Vagina (tissue), 2 donors: ENCODE measurements around the gene STAB2. TPM values are rescaled to one million over a fixed set of nuclear protein-coding genes. Genes with fewer than 3 reads are reported as not detected.

ENCODE experiments used
- DNase-seq, 2 donors: peaks; one replicate each; pipeline ENCODE4 v3.0.0-alpha.2; 2017; ENCODE audit errors: extremely low spot score in 2 of 2
- H3K27ac ChIP-seq: fragments of 200-600 bp; sonication (generic); one replicate; pipeline ENCODE4 v1.5.1; 2019
- H3K27me3 ChIP-seq: fragments of 200-600 bp; sonication (generic); one replicate; pipeline ENCODE4 v1.5.1; 2019
- H3K36me3 ChIP-seq, 2 donors: fragments of 200-600 bp; sonication (generic); one replicate each; pipeline ENCODE4 v1.5.1; 2017 to 2019
- H3K4me1 ChIP-seq: fragments of 200-600 bp; sonication (generic); one replicate; pipeline ENCODE4 v1.5.1; 2019
- H3K4me3 ChIP-seq, 2 donors: fragments of 200-600 bp; sonication (generic); 1 replicate in 1 of 2; 2 replicates in 1 of 2; pipeline ENCODE4 v1.5.1; 2016 to 2019
- H3K9me3 ChIP-seq: fragments of 200-600 bp; sonication (generic); one replicate; pipeline ENCODE4 v1.5.1; 2019
- CTCF ChIP-seq, 3 experiments: fragments of 450-650 bp in 2 of 3; fragments of 200-600 bp in 1 of 3; sonication (generic) in 1 of 3; IDR thresholded peaks; one replicate each; pipeline ENCODE4 v1.5.1; 2017 to 2019; ENCODE audit warnings: antibody characterized with exemption in 3 of 3, mild to moderate bottlenecking in 2 of 3, moderate library complexity in 2 of 3
- POLR2A ChIP-seq, 2 donors: fragments of 450-650 bp; IDR thresholded peaks; one replicate each; pipeline ENCODE4 v1.6.1; 2017; ENCODE audit warnings: antibody characterized with exemption in 2 of 2, mild to moderate bottlenecking in 2 of 2, moderate library complexity in 2 of 2
- POLR2AphosphoS5 ChIP-seq, 2 donors: sonication (generic); formaldehyde crosslinking; IDR thresholded peaks; one replicate each; pipeline ENCODE4 v1.9.0; 2017; ENCODE audit warnings: antibody characterized with exemption in 2 of 2, mild to moderate bottlenecking in 2 of 2, low read depth in 1 of 2; ENCODE audit not compliant: insufficient read depth in 1 of 2
- intact Hi-C: fragments of 100-400 bp; cut with DNase I; formaldehyde crosslinking; loops from one replicate; pipeline ENCODE4 v1.15.1; 2023
- total RNA-seq: library from RNA; depleted of rRNA; stranded (reverse); fragments of >200 nt; gene quantifications from one replicate; pipeline ENCODE4 v1.2.3, GENCODE V29; 2016

STAB2 gene
- total RNA-seq, 1 donor from 2014 or later, result 0.25 TPM

- Histone ChIP-seq H3K4me1 (no peaks in the 10 kb centered on the region), H3K27ac (no peak overlapping the region), H3K27me3 (no peaks in the 10 kb centered on the region), H3K36me3 (no peaks in the 10 kb centered on the region), H3K9me3 (no peaks in the 10 kb centered on the region), H3K4me3 (no peak overlapping the region)
- intact Hi-C loops, result no loop called here
- TF ChIP-seq POLR2AphosphoS5 (IDR thresholded peaks at IDR 0.05; ENCODE audit: insufficient read depth in 1 of 2, low read depth in 1 of 2) (no peak), POLR2A (IDR thresholded peaks at IDR 0.05) (no peak), CTCF (IDR thresholded peaks at IDR 0.05) (no peak)
- DNase-seq, result no peak
These were observed 101.4 kb downstream of the STAB2 start for GRCh38 chr12:103688376-103689063.

- Histone ChIP-seq H3K27ac (no peak overlapping the region), H3K9me3 (no peaks in the 10 kb centered on the region), H3K4me3 (no peak overlapping the region), H3K4me1 (no peaks in the 10 kb centered on the region), H3K36me3 (no peaks in the 10 kb centered on the region), H3K27me3 (no peaks in the 10 kb centered on the region)
- intact Hi-C loops, result no loop called here
- no peak for TF ChIP-seq POLR2AphosphoS5 (IDR thresholded peaks at IDR 0.05; ENCODE audit: insufficient read depth in 1 of 2, low read depth in 1 of 2)
- TF ChIP-seq CTCF (IDR thresholded peaks at IDR 0.05), result no peak
- no peak for TF ChIP-seq POLR2A (IDR thresholded peaks at IDR 0.05)
- no peak for DNase-seq
These were observed 103.4 kb downstream of the STAB2 start for GRCh38 chr12:103690426-103690825.

GRCh38 chr12:103691063-103691462, 104.0 kb downstream of the STAB2 start:
- TF ChIP-seq POLR2AphosphoS5 (IDR thresholded peaks at IDR 0.05; ENCODE audit: insufficient read depth in 1 of 2, low read depth in 1 of 2) (no peak), POLR2A (IDR thresholded peaks at IDR 0.05) (no peak), CTCF (IDR thresholded peaks at IDR 0.05) (no peak)
- Histone ChIP-seq H3K4me1 (no peaks in the 10 kb centered on the region), H3K4me3 (no peak overlapping the region), H3K9me3 (no peaks in the 10 kb centered on the region), H3K27ac (no peak overlapping the region), H3K36me3 (no peaks in the 10 kb centered on the region), H3K27me3 (no peaks in the 10 kb centered on the region)
- DNase-seq, result no peak
- intact Hi-C loops, result no loop called here

DNA sequence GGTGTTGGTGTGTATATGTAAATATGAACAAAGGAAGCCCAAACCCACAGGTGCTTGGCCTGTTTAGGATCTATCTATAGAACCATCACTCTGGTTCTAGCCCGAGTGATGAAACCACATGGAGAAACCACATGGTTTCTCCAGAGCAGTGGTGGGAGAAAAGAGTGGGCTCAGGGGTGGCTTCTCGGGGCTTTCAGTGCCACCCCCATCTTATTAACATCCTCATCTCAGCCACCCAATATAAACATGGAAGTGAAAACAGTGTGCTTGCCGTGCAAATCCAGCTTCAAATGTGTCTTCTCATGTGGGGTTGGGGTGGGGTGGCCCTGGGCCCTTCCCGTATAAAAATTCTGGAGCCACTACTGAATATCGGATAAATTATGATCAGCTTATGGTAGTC, 109.0 kb downstream of the STAB2 start:
- DNase-seq, result no peak
- no peaks in the 10 kb centered on the region for H3K4me1 ChIP-seq

More for the DNA sequence above, 109.0 kb downstream of the STAB2 start:
- no peak overlapping the region for H3K27ac ChIP-seq
- H3K36me3 ChIP-seq, result no peaks in the 10 kb centered on the region
- H3K4me3 ChIP-seq, result no peak overlapping the region
- intact Hi-C loops, result no loop called here
- H3K27me3 ChIP-seq, result no peaks in the 10 kb centered on the region
- H3K9me3 ChIP-seq, result no peaks in the 10 kb centered on the region
- no peak for TF ChIP-seq CTCF (IDR thresholded peaks at IDR 0.05)
- no peak for TF ChIP-seq POLR2AphosphoS5 (IDR thresholded peaks at IDR 0.05; ENCODE audit: insufficient read depth in 1 of 2, low read depth in 1 of 2)
- no peak for TF ChIP-seq POLR2A (IDR thresholded peaks at IDR 0.05)
